ENCODE measurements around the gene ASB6.
"Not testable (repeated sequence)": the region's sequence is repeated elsewhere in the genome, so short reads cannot be mapped to it uniquely, and the experiment has no call there.

ASB6 gene

GRCh38 chr9:129664746-129665388, 22.9 kb upstream of the ASB6 start:
- no peak overlapping the region for H3K4me3 ChIP-seq (ENCODE audit: control insufficient read depth, low read depth, low read length)
- TF ChIP-seq CTCF (conservative IDR thresholded peaks at IDR 0.05; ENCODE audit: control insufficient read depth, insufficient read depth, low read depth, low read length): no peak
- no peak for DNase-seq (ENCODE audit: low read depth)

DNA sequence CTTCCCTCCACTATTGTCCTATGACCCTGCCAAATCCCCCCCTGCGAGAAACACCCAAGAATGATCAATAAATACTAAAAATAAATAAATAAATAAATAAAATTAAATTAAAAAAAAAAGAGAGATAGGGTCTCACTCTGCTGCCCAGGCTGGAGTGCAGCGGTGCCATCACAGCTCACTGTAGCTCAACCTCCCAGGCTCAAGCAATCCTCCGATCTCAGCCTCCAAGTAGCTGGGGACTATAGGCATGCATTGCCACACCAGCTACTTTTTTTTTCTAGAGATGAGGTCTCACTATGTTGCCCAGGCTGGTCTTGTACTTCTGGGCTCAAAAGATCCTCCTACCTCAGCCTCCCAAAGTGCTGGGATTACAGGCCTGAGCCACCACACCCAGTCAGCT, 20.3 kb upstream of the ASB6 start:
- not testable (repeated sequence) for H3K4me3 ChIP-seq (ENCODE audit: control insufficient read depth, low read depth, low read length)

DNA sequence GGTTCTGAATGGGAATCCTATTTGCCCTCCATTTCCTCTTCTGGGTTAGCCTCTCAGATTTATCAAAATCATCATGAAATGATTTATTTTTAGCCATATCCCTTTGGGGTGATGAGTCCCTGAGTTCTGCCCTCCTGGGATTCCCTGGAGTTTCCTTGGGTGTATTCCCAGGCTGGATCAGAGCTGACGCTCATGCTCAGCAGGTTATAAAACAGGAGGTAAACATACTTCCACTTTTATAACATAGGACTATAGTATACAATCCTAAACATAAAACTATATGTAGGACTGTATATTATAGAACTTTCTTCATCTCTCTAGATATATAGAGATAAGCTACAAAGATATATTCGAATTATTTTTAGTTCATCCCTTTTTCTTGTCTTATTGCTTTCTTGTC, 19.1 kb upstream of the ASB6 start:
- H3K4me3 ChIP-seq (ENCODE audit: control insufficient read depth, low read depth, low read length): no peak overlapping the region
- DNase-seq (ENCODE audit: low read depth): no peak
- TF ChIP-seq CTCF (conservative IDR thresholded peaks at IDR 0.05; ENCODE audit: control insufficient read depth, insufficient read depth, low read depth, low read length): no peak

More for the DNA sequence above, 20.3 kb upstream of the ASB6 start:
- DNase-seq (ENCODE audit: low read depth): not testable (repeated sequence)

GRCh38 chr9:129656795-129657390, 14.9 kb upstream of the ASB6 start:
- no peak overlapping the region for H3K4me3 ChIP-seq (ENCODE audit: control insufficient read depth, low read depth, low read length)
- DNase-seq (ENCODE audit: low read depth): peak; percentile 85
- no peak for TF ChIP-seq CTCF (conservative IDR thresholded peaks at IDR 0.05; ENCODE audit: control insufficient read depth, insufficient read depth, low read depth, low read length)

DNA sequence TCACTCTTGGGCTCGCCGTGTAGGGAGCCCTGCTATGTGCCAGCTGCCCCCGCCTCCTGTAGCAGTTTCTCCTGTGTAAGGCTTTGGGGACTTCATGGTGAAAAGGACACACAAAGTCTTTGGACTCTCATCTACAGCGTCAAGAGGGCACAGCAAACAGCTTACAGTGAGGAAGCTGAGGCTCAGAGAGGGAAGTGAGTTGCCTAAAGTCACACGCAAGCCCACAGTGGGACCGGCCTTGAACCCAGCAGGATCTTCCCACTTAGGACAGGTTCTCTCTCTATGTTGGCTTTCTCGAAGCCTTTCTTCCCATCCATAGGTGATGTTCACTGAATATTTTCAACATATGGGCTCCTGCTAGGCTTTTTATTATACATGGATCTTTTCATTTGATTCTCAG, 13.7 kb upstream of the ASB6 start:
- no peak for DNase-seq (ENCODE audit: low read depth)
- no peak for TF ChIP-seq CTCF (conservative IDR thresholded peaks at IDR 0.05; ENCODE audit: control insufficient read depth, insufficient read depth, low read depth, low read length)
- no peak overlapping the region for H3K4me3 ChIP-seq (ENCODE audit: control insufficient read depth, low read depth, low read length)

DNA sequence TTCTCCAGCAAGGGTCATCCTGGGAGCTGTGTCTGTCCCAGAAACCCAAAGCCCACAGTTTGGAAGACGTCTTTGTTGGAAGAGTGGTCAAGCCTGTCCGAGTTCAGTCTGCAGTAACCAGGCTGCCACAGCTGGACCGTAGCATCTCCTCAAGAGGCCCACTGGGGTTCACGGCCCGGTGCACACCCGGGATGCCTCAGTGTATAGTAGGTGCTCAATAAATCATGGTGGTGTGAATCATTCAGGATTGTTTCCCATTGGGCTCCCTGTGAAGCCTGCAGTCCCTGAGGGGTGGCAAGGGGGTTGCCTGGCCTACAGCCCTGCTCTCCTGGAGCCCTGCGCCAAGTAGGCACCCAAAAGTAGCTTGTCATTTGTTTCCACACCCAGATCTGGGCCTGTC, 13.2 kb upstream of the ASB6 start:
- TF ChIP-seq CTCF (conservative IDR thresholded peaks at IDR 0.05; ENCODE audit: control insufficient read depth, insufficient read depth, low read depth, low read length): no peak
- no peak overlapping the region for H3K4me3 ChIP-seq (ENCODE audit: control insufficient read depth, low read depth, low read length)

GRCh38 chr9:129654554-129655040, 12.6 kb upstream of the ASB6 start:
- no peak for DNase-seq (ENCODE audit: low read depth)
- no peak for TF ChIP-seq CTCF (conservative IDR thresholded peaks at IDR 0.05; ENCODE audit: control insufficient read depth, insufficient read depth, low read depth, low read length)
- no peak overlapping the region for H3K4me3 ChIP-seq (ENCODE audit: control insufficient read depth, low read depth, low read length)

More for the DNA sequence above, 13.2 kb upstream of the ASB6 start:
- no peak for DNase-seq (ENCODE audit: low read depth)

Measured in fibroblast of mammary gland (primary cell).